IMR-90 (cell line): ENCODE measurements around the gene IL17RE.

Experiments used
- CHD1 ChIP-seq: IDR thresholded peaks from 2 replicates; pipeline ENCODE4 v1.6.1; 2012; ENCODE audit warnings: low read depth, low read length, improper control_type of control experiment
- MXI1 ChIP-seq: IDR thresholded peaks from 2 replicates; pipeline ENCODE4 v1.6.1; 2012; ENCODE audit warnings: low read depth, mild to moderate bottlenecking, low read length, moderate library complexity, borderline replicate concordance
- POLR2A ChIP-seq: IDR thresholded peaks from 2 replicates; pipeline ENCODE4 v1.6.1; 2012; ENCODE audit warnings: mild to moderate bottlenecking, low read depth, low read length
- USF2 ChIP-seq: fragments of 150-350 bp; IDR thresholded peaks from 2 replicates; pipeline ENCODE4 v1.6.1; 2017; ENCODE audit warnings: mild to moderate bottlenecking, antibody characterized with exemption, low read length, low read depth
- TF ChIP-seq, protein P1 (sequence below): conservative IDR thresholded peaks from 2 replicates; pipeline ENCODE4 v1.5.1; 2012; ENCODE audit warnings: mild to moderate bottlenecking, low read depth, low read length, improper control_type of control experiment

GRCh38 chr3:9949626-9950025, 47.0 kb downstream of the IL17RE start:
- TF ChIP-seq, protein P1, sequence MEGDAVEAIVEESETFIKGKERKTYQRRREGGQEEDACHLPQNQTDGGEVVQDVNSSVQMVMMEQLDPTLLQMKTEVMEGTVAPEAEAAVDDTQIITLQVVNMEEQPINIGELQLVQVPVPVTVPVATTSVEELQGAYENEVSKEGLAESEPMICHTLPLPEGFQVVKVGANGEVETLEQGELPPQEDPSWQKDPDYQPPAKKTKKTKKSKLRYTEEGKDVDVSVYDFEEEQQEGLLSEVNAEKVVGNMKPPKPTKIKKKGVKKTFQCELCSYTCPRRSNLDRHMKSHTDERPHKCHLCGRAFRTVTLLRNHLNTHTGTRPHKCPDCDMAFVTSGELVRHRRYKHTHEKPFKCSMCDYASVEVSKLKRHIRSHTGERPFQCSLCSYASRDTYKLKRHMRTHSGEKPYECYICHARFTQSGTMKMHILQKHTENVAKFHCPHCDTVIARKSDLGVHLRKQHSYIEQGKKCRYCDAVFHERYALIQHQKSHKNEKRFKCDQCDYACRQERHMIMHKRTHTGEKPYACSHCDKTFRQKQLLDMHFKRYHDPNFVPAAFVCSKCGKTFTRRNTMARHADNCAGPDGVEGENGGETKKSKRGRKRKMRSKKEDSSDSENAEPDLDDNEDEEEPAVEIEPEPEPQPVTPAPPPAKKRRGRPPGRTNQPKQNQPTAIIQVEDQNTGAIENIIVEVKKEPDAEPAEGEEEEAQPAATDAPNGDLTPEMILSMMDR, result no peak
- no peak for TF ChIP-seq USF2
- TF ChIP-seq MXI1, result no peak
- no peak for TF ChIP-seq POLR2A
- no peak for TF ChIP-seq CHD1
